Hematopoietic multipotent progenitor cell treated with erythropoietin and hydrocortisone succinate and interleukin-3 and kit ligand, for 8 days (in vitro differentiated cells): ENCODE data around the gene KRTAP10-5.

Experiments used
- DNase-seq: peaks from one replicate; pipeline ENCODE4 v3.0.0-alpha.2; 2015

KRTAP10-5 gene

GRCh38 chr21:44547656-44548331, 32.6 kb downstream of the KRTAP10-5 start:
- no peak for DNase-seq

- no peak for DNase-seq
These were observed 35.8 kb downstream of the KRTAP10-5 start for GRCh38 chr21:44544566-44544965.

GRCh38 chr21:44542716-44543115, 37.7 kb downstream of the KRTAP10-5 start:
- DNase-seq, result no peak

- no peak for DNase-seq
These were observed 39.6 kb downstream of the KRTAP10-5 start for GRCh38 chr21:44540741-44541288.

- no peak for DNase-seq
These were observed 40.3 kb downstream of the KRTAP10-5 start, which contains the start of gene KRTAP10-1 for GRCh38 chr21:44539991-44540666. TSS of gene KRTAP10-1 (minus strand) at chr21:44540195. CDS start at chr21:44540150, 45 bp downstream.

- no peak for DNase-seq
These were observed 41.4 kb downstream of the KRTAP10-5 start for GRCh38 chr21:44539046-44539445.

- DNase-seq, result no peak
These were observed 42.2 kb downstream of the KRTAP10-5 start for GRCh38 chr21:44537930-44538911.

GRCh38 chr21:44535963-44536362, 44.4 kb downstream of the KRTAP10-5 start:
- DNase-seq, result no peak

GRCh38 chr21:44534688-44535087, 45.7 kb downstream of the KRTAP10-5 start:
- no peak for DNase-seq

- no peak for DNase-seq
These were observed 46.3 kb downstream of the KRTAP10-5 start for GRCh38 chr21:44533891-44534627.

GRCh38 chr21:44533121-44533890, 47.1 kb downstream of the KRTAP10-5 start:
- no peak for DNase-seq

GRCh38 chr21:44532712-44533111, 47.7 kb downstream of the KRTAP10-5 start:
- no peak for DNase-seq

GRCh38 chr21:44531606-44532564, 48.5 kb downstream of the KRTAP10-5 start:
- no peak for DNase-seq

GRCh38 chr21:44530903-44531605, 49.4 kb downstream of the KRTAP10-5 start:
- no peak for DNase-seq

GRCh38 chr21:44530221-44530902, 50.0 kb downstream of the KRTAP10-5 start:
- DNase-seq, result no peak

GRCh38 chr21:44529503-44530125, 50.8 kb downstream of the KRTAP10-5 start:
- DNase-seq, result no peak
